MV-4-11 (cell line): ENCODE results near the gene CDK5RAP3.

ENCODE experiments used
- DNase-seq: peaks from one replicate; lab custom pipeline; 2025; lab: John Stamatoyannopoulos, UW

The CDK5RAP3 gene

GRCh38 chr17:48025040-48025903, 54.4 kb downstream of the CDK5RAP3 start:
- peak; percentile 94 for DNase-seq

- no peak for DNase-seq
Measured at GRCh38 chr17:48025904-48026501, 55.1 kb downstream of the CDK5RAP3 start.

DNA sequence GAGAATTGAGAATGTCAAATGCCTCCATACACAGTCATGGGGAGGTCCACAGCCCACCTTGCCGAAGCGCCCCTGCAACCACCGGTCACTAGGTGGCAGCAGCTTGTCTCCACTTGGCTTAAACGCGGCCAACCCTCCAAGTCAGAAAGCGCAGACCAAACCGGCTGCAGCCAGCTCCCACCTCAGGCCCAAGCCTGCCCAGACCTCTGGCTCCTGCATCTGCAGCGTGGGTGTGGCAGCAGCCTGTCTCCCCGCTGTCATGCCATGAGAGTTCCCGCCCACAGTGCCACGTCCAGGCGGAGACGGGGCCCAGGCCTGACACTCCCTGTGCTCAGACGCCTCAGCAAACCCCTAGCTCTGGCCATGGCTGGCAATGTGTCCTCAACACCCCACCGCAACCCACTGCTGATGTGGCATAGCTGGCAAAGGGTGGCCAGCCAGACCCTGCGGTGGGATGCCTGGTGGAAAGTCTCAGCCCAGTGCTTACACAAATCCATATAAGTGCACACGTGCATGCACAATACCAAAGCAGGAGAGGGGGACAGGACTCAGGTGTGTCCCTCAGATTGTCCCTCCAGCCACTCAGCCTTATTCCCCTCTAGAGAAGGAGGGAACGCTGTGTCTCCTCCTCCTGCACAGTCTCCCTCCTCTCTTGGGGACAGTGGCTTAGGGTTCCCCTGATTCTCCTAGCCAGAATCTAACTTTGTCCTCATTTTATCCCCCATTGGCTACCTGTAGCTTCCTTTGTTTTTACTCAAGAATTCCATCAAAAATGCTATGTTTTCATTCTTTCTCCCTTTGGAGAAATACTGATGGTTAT, 55.8 kb downstream of the CDK5RAP3 start:
- peak; percentile 81 for DNase-seq

- no peak for DNase-seq
Measured at GRCh38 chr17:48027322-48027981, 56.5 kb downstream of the CDK5RAP3 start.

- DNase-seq: no peak
Measured at GRCh38 chr17:48028736-48029135, 57.8 kb downstream of the CDK5RAP3 start.

GRCh38 chr17:48030531-48030930, 59.6 kb downstream of the CDK5RAP3 start:
- no peak for DNase-seq
